Right lobe of liver (tissue), 6 donors: ENCODE results near the gene FAP. TPM values are rescaled to one million over a fixed set of nuclear protein-coding genes. Genes with fewer than 3 reads are reported as not detected.
A peak's percentile ranks its signal among the peaks of the same experiment; 100 is the strongest.

Experiments
- ATAC-seq, 4 donors: fragments of 200-7000 bp; cut with Tn5 transposase; one replicate each; pipeline ENCODE4 v1.9.1; 2020; ENCODE audit warnings: mild to moderate bottlenecking in 4 of 4, moderate library complexity in 4 of 4
- DNase-seq, 3 donors: peaks; one replicate each; pipeline ENCODE4 v3.0.0-alpha.2; 2020
- H3K27ac ChIP-seq, 3 donors: fragments of 200-600 bp; one replicate each; pipeline ENCODE4 v1.8.0; 2022
- H3K27me3 ChIP-seq, 2 donors: fragments of 200-600 bp; one replicate each; pipeline ENCODE4 v1.8.0; 2022
- H3K36me3 ChIP-seq, 4 donors: fragments of 200-600 bp; sonication (generic) in 1 of 4; one replicate each; pipeline versions ENCODE4 v1.5.1 to v1.8.0; 2017 to 2022; ENCODE audit warnings: control low read depth in 1 of 4
- H3K4me1 ChIP-seq, 4 donors: fragments of 200-600 bp; sonication (generic) in 1 of 4; one replicate each; pipeline versions ENCODE4 v1.5.1 to v1.8.0; 2017 to 2022; ENCODE audit warnings: control low read depth in 1 of 4
- H3K4me3 ChIP-seq, 3 donors: fragments of 200-600 bp; one replicate each; pipeline ENCODE4 v1.8.0; 2022
- H3K9me3 ChIP-seq, 4 donors: fragments of 200-600 bp; sonication (generic) in 1 of 4; one replicate each; pipeline versions ENCODE4 v1.5.1 to v1.8.0; 2017 to 2022; ENCODE audit warnings: control low read depth in 1 of 4
- POLR2A ChIP-seq: fragments of 450-650 bp; IDR thresholded peaks from one replicate; pipeline ENCODE4 v1.6.1; 2017; ENCODE audit warnings: antibody characterized with exemption, mild to moderate bottlenecking
- WGBS: methylation state at CpG from one replicate; pipeline ENCODE4 v1.1.6; 2018; ENCODE audit warnings: low coverage, low lambda C conversion rate; ENCODE audit not compliant: insufficient coverage; ENCODE audit errors: missing lambda C conversion rate; 5-methylcytosine and 5-hydroxymethylcytosine counted together
- intact Hi-C, 2 donors: fragments of 100-400 bp; cut with DNase I; formaldehyde crosslinking; loops; one replicate each; pipeline versions ENCODE4 v1.11.2 to v1.14.1; 2022
- total RNA-seq, 6 experiments: library from RNA; depleted of rRNA in 2 of 6; stranded (reverse); fragments of >200 nt in 2 of 6; fragmentation: NEBNext Ultra II Directional in 3 of 6; extraction: Animal tissue kit (Norgen Biotek cat#: 25700) in 3 of 6; gene quantifications; one replicate each; pipeline versions ENCODE4 v1.1.0 to v1.2.4, GENCODE V29; 2016 to 2023
- TF ChIP-seq, protein P1 (sequence below), 4 donors: fragments of 200-600 bp in 3 of 4; fragments of 450-650 bp in 1 of 4; IDR thresholded peaks; one replicate each; pipeline versions ENCODE4 v1.5.1 to v1.8.0; 2016 to 2022; ENCODE audit warnings: antibody characterized with exemption in 4 of 4, mild to moderate bottlenecking in 2 of 4
- donor health status: DM: no; HTN: yes; CAD: no.
- donor health status: DM: no; HTN: no; CAD: no.
- donor health status: DM: no; HTN: no; CAD: no.
- donor health status: DM: no; HTN: yes; CAD: no.
- donor health status: DM: no; HTN: yes; CAD: no.

The FAP gene
- total RNA-seq, 6 experiments from 2014 or later, result 0.22 to 0.93 (median 0.55) TPM; not detected in 2

DNA sequence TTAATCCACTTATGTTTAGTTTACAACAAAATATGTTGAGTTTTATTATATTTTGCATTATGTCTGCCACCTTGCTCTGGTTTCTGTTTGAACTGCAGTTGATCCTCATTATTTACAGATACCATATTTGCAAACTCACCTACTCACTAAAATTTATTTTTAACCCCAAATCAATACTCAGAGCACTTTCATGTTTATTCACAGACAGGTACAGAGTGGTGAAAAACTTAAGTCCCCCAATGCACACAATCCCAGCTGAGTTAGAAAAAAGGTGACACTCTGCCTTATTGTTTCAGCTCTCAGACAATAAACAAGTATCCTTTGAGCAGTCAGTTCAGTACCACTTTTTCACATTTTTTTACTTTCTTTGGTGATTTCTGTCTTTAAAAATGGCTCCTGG is 104.9 kb downstream of the FAP start:
- Histone ChIP-seq H3K4me1 (peaks cover 0 to 4% (median 0%) of the 10 kb centered on the region in 4 donors), H3K4me3 (no peak overlapping the region), H3K27me3 (no peaks in the 10 kb centered on the region), H3K36me3 (no peaks in the 10 kb centered on the region), H3K27ac (no peak overlapping the region), H3K9me3 (no peaks in the 10 kb centered on the region)
- no peak for DNase-seq
- TF ChIP-seq POLR2A, result no peak
- TF ChIP-seq, protein P1, sequence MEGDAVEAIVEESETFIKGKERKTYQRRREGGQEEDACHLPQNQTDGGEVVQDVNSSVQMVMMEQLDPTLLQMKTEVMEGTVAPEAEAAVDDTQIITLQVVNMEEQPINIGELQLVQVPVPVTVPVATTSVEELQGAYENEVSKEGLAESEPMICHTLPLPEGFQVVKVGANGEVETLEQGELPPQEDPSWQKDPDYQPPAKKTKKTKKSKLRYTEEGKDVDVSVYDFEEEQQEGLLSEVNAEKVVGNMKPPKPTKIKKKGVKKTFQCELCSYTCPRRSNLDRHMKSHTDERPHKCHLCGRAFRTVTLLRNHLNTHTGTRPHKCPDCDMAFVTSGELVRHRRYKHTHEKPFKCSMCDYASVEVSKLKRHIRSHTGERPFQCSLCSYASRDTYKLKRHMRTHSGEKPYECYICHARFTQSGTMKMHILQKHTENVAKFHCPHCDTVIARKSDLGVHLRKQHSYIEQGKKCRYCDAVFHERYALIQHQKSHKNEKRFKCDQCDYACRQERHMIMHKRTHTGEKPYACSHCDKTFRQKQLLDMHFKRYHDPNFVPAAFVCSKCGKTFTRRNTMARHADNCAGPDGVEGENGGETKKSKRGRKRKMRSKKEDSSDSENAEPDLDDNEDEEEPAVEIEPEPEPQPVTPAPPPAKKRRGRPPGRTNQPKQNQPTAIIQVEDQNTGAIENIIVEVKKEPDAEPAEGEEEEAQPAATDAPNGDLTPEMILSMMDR (IDR thresholded peaks at IDR 0.05), result no peak
- peak in 2 of 4 donors; percentile 65 to 79 for ATAC-seq
- intact Hi-C loops, result no loop called here

DNA sequence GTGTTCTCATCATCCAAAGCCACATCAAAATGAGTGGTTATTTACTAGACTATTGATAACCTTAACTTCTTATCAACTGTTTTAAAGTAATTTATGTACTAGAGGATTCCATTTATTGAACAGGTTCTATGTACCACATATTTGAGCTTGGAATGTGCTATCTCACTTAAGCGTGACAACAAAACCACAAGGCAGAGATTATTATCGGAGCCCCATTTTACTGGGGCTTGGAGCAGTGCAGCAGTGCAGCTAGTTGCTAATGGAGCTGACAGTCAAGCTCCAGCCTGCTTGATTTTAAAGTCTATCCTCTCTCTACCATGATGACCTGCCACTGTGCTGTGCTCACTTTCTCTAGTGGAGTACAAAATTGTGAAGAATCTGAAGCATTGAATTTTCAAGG is 115.8 kb downstream of the FAP start:
- H3K4me3 ChIP-seq, result no peak overlapping the region
- H3K36me3 ChIP-seq, result no peaks in the 10 kb centered on the region
- ATAC-seq, result no peak
- no peak for DNase-seq
- intact Hi-C loops, result loop anchor here (5.0 to 10.0 kb wide), 2 partner anchors 123 to 125 kb away; no protein-coding TSS in a partner anchor
- TF ChIP-seq, protein P1 (IDR thresholded peaks at IDR 0.05), result no peak
- no peak for TF ChIP-seq POLR2A
- H3K9me3 ChIP-seq, result no peaks in the 10 kb centered on the region
- H3K4me1 ChIP-seq, result no peaks in the 10 kb centered on the region
- 95% methylated on average over 2 of the region's 2 CpGs for WGBS
- no peak overlapping the region for H3K27ac ChIP-seq
- H3K27me3 ChIP-seq, result no peaks in the 10 kb centered on the region

DNA sequence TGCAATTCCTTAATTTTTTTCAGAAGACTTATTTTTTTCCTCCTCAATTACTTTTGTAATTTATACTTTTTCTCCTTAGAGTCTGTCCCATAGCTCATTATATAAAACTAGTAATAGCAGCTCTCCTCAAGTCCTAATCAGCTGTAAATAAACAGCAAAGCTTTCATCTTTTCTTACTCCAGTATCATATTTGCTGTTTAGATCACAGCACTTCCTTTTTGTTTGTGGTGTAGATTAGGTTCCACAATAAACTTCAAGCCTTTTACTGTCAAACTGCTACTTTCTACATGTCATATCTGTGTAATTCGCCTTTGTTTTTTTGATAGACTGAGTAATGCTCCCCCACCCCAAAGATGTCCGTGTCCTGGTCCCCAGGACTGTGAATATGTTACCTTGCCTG is 116.7 kb downstream of the FAP start:
- DNase-seq (no peak), ATAC-seq (no peak)
- 38% methylated on average over 2 of the region's 2 CpGs for whole genome bisulfite sequencing
- Histone ChIP-seq H3K36me3 (no peaks in the 10 kb centered on the region), H3K27me3 (no peaks in the 10 kb centered on the region), H3K27ac (no peak overlapping the region), H3K4me3 (no peak overlapping the region), H3K4me1 (no peaks in the 10 kb centered on the region), H3K9me3 (no peaks in the 10 kb centered on the region)
- intact Hi-C loops, result loop anchor here (5.0 to 10.0 kb wide), 2 partner anchors 122 to 124 kb away; no protein-coding TSS in a partner anchor
- TF ChIP-seq, protein P1 (IDR thresholded peaks at IDR 0.05), result no peak
- TF ChIP-seq POLR2A, result no peak

DNA sequence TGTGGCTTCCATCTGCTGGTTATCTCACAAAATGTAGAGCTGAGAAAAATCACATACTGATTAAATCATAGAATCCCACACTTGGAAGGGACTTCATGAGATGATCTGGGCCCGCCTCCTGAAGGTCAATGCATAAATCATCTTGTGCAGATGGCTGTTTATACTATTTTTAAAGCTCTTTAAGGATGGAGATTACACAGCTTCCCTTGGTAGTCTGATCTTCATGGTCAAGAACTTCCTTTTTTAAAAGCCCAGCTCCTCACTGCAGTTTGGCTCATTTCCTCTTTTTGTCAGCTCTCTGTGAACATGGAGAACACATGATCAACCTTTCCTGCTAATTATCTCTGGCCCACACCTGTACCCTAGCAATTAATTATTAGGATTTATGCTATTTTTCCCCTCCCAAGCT is 117.1 kb downstream of the FAP start:
- DNase-seq, result no peak
- H3K4me1 ChIP-seq, result no peaks in the 10 kb centered on the region
- no peaks in the 10 kb centered on the region for H3K9me3 ChIP-seq
- H3K27me3 ChIP-seq, result no peaks in the 10 kb centered on the region
- peak in 3 of 4 donors; percentile 45 to 59 (median 52) for ATAC-seq
- intact Hi-C loops, result loop anchor here (5.0 to 10.0 kb wide), 2 partner anchors 121 to 124 kb away; no protein-coding TSS in a partner anchor
- WGBS, result 33% methylated on average over 1 of the region's 1 CpG
- no peak overlapping the region for H3K4me3 ChIP-seq
- no peaks in the 10 kb centered on the region for H3K36me3 ChIP-seq
- TF ChIP-seq, protein P1 (IDR thresholded peaks at IDR 0.05), result no peak
- no peak for TF ChIP-seq POLR2A
- no peak overlapping the region for H3K27ac ChIP-seq

DNA sequence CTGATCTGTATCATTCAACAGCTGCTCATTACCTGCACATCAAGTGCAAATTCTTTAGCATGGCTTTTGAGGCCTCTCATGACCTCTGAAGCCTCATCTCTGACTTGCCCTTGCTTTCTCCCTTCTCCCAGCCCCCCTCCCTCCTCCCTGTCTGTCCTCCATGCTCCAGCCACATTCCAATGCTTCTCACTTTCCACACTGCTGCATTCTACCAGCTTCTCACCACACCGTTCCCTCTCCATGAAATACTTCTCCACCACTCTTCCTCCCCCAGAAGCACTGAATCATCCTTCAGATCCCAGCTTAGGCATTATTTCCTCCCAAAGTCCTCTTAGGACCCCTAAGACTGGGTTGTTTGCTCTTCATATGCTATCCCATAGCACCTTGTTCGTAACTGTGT is 118.1 kb downstream of the FAP start:
- 85% methylated on average over 2 of the region's 2 CpGs for WGBS
- Histone ChIP-seq H3K4me3 (no peak overlapping the region), H3K9me3 (no peaks in the 10 kb centered on the region), H3K4me1 (no peaks in the 10 kb centered on the region), H3K27ac (no peak overlapping the region), H3K36me3 (no peaks in the 10 kb centered on the region), H3K27me3 (no peaks in the 10 kb centered on the region)
- DNase-seq (no peak), ATAC-seq (no peak)
- no peak for TF ChIP-seq POLR2A
- intact Hi-C loops, result loop anchor here (5.0 to 10.0 kb wide), 2 partner anchors 120 to 123 kb away; no protein-coding TSS in a partner anchor
